ENCODE measurements around the gene EZH1.
"Not testable (repeated sequence)": the region's sequence is repeated elsewhere in the genome, so short reads cannot be mapped to it uniquely, and the experiment has no call there.

Gene EZH1

DNA sequence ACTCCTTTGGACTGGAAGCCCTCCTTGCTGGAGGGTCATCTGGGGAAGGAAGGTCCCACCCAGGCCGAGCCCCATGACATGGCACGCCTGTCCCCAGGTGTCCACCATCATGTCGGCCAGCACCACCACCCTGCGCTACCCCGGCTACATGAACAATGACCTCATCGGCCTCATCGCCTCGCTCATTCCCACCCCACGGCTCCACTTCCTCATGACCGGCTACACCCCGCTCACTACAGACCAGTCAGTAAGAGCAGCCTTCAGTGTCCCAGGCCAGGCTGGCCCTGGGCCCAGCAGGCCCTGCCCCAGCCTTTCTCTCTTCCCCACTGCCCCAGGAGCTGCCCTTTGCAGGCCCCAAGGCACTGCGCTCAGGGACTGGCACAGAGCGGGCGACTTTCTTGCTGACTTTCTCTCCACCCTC, 79.2 kb downstream of the EZH1 start:
- no peak overlapping the region for H3K4me3 ChIP-seq (ENCODE audit: low read depth, low read length)
- CTCF ChIA-PET = no interaction called here
- POLR2A ChIA-PET = interaction anchor here (0.9 to 1.3 kb wide), 2 partner anchors 11 to 112 kb away, joined by 3 read pairs; partner anchors contain the start of gene PLEKHH3
- TF ChIP-seq, protein P1, sequence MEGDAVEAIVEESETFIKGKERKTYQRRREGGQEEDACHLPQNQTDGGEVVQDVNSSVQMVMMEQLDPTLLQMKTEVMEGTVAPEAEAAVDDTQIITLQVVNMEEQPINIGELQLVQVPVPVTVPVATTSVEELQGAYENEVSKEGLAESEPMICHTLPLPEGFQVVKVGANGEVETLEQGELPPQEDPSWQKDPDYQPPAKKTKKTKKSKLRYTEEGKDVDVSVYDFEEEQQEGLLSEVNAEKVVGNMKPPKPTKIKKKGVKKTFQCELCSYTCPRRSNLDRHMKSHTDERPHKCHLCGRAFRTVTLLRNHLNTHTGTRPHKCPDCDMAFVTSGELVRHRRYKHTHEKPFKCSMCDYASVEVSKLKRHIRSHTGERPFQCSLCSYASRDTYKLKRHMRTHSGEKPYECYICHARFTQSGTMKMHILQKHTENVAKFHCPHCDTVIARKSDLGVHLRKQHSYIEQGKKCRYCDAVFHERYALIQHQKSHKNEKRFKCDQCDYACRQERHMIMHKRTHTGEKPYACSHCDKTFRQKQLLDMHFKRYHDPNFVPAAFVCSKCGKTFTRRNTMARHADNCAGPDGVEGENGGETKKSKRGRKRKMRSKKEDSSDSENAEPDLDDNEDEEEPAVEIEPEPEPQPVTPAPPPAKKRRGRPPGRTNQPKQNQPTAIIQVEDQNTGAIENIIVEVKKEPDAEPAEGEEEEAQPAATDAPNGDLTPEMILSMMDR (IDR thresholded peaks at IDR 0.05; ENCODE audit: insufficient read depth, low read length, missing control alignments) = no peak
- DNase-seq (ENCODE audit: low read depth, low spot score) = no peak

DNA sequence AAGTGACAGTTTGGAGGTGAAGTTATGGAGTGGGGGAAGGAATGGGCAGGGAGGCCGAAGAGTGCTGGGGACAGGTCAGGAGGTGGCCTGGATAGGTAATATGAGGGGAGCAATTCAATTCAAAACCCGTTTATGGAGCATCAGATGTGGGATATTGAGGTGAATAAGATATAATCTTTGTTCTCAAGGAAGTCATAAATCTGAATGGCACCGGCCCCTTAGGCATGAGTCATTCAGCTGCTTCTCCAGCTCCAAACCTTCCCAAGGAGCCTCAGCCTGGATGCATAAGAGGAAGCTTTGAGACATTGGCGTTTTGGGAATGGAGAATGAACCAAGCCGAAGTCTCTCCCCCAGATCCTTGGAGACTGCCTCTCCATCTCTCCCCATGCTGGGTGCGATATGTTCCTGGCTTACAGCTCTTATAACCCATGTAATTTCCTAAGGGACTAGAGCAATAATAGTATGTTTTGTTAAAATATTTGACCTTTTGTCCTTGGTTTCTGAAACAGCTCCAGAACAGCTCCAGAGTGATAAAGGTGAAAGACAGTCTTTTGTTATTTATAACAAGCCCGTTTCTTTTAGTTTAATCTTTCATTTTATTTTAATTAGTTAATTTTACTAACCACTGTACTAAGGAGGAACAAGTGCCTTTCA, 84.0 kb downstream of the EZH1 start:
- CTCF ChIA-PET = interaction anchor here (0.8 to 5.3 kb wide), 5 partner anchors 12 to 83 kb away, joined by 3 to 31 read pairs (median 11); partner anchors contain the start of genes CCR10, PLEKHH3 and PSMC3IP
- DNase-seq (ENCODE audit: low read depth, low spot score) = no peak
- TF ChIP-seq, protein P1 (IDR thresholded peaks at IDR 0.05; ENCODE audit: insufficient read depth, low read length, missing control alignments) = no peak
- POLR2A ChIA-PET = interaction anchor here (0.9 to 2.4 kb wide), 4 partner anchors 9 to 52 kb away, joined by 3 to 7 read pairs (median 5); partner anchors contain the start of gene PLEKHH3
- peak overlapping the region; percentile 28 for H3K4me3 ChIP-seq (ENCODE audit: low read depth, low read length)

DNA sequence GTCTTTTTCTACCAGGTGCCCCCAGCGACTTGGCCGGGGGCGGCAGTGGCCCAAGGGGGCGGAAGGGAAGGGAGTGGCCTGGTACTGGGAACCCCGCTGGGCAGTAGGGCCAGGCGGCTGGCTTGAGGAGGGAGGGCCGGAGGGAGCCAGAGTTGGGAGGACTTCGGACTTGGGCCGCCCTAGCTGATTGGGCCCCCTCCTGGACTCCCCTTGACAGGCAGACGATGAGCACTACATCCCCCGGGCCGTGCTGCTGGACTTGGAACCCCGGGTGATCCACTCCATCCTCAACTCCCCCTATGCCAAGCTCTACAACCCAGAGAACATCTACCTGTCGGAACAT, 84.9 kb downstream of the EZH1 start:
- not testable (repeated sequence) for DNase-seq (ENCODE audit: low read depth, low spot score)
- CTCF ChIA-PET = interaction anchor here (1.1 to 5.3 kb wide), 5 partner anchors 13 to 82 kb away, joined by 3 to 31 read pairs (median 11); partner anchors contain the start of genes PLEKHH3 and PSMC3IP
- peak overlapping the region; percentile 67 for H3K4me3 ChIP-seq (ENCODE audit: low read depth, low read length)
- POLR2A ChIA-PET = interaction anchor here (1.0 to 2.4 kb wide), 3 partner anchors 17 to 23 kb away, joined by 3 to 7 read pairs (median 5); partner anchors contain the start of gene PLEKHH3

DNA sequence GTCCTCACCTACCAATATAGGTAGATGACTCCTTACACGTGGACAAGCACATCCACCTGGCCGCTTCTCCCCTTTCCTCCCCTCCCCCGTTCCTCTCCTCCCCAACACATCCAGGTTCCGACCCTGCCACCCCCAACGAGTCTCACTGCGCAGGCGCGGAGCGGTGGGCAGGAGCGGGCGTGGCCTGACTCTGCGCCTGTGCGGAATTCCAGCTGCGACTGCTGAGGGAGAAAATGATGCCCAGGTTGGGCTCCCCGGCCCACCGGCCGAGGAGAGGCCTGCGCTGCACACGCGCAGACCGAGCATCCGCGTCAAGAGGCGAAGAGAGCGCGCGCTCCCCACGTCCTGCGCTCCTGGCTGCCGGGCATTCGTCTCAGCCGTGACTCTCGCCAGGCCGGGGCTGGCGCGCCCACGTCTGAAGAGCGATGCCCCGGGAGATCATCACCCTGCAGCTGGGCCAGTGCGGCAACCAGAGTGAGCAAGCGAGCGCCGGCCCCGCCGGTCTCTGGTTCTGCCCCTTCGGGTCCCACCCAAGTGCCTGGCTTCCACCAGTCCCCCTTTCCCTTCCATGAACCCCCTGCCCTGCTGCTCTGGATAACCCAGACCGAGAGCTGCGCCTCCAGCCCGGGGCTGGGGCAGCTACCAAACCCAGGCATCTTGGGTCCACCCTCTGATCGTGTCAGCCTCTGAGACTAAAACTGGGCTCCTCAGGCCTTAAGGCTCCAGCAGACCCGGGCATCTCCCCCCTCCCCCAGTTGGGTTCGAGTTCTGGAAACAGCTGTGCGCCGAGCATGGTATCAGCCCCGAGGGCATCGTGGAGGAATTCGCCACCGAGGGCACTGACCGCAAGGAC, 85.5 kb downstream of the EZH1 start, which contains the start of gene TUBG2:
Gene TUBG2 (plus strand): TSS at position 206 of the 853 bp plus-strand sequence. CDS start 220 bp downstream, at position 426.
- TF ChIP-seq, protein P1 (IDR thresholded peaks at IDR 0.05; ENCODE audit: insufficient read depth, low read length, missing control alignments) = no peak
- H3K4me3 ChIP-seq (ENCODE audit: low read depth, low read length) = peak within 1 kb of the TSS; percentile 67
- ChIA-PET CTCF (interaction anchor here (1.0 to 5.3 kb wide), 6 partner anchors 14 to 81 kb away, joined by 3 to 31 read pairs (median 10); partner anchors contain the start of genes PLEKHH3 and PSMC3IP), POLR2A (interaction anchor here (0.6 to 2.3 kb wide), 4 partner anchors 8 to 61 kb away, joined by 3 to 5 read pairs (median 4); no protein-coding TSS in a partner anchor)
- no peak for DNase-seq (ENCODE audit: low read depth, low spot score)

DNA sequence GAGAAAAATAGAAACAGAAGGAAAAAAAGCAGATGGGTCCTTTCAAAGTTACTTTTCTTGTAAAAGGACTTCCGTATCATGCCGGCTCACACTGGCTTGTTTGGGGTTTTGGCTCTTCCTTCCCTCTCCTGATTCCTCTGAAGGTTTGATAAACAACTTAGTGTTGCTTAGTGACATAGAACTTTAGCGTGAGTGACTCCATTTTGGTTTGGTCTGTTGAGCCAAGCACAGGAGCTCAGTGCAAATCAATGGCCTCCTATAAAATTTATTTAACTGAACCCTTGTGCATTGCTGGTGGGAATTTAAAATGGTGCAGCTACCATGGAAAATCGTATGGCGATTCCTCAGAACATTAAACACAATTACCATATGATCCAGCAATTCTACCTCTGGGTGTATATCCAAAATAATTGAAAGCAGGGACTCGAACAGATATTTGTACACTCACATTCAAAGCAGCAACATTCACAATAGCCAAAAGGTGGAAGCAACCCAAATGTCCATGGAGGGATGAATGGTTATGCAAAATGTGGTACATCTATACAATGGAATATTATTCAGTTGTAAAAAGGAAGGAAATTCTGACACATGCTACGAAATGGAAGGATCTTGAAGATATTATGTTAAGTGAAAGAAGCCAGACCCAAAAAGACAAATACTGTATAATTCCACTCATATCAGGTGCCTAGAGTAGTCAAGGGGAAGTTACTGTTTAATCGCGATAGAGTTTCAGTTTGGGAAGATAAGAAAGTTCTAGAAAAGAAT, 86.8 kb downstream of the EZH1 start:
- POLR2A ChIA-PET = no interaction called here
- TF ChIP-seq, protein P1 (IDR thresholded peaks at IDR 0.05; ENCODE audit: insufficient read depth, low read length, missing control alignments) = no peak
- CTCF ChIA-PET = interaction anchor here (1.9 to 2.0 kb wide), 2 partner anchors 18 to 21 kb away, joined by 8 to 11 read pairs; partner anchors contain the start of gene PLEKHH3
- no peak for DNase-seq (ENCODE audit: low read depth, low spot score)
- no peak overlapping the region for H3K4me3 ChIP-seq (ENCODE audit: low read depth, low read length)

DNA sequence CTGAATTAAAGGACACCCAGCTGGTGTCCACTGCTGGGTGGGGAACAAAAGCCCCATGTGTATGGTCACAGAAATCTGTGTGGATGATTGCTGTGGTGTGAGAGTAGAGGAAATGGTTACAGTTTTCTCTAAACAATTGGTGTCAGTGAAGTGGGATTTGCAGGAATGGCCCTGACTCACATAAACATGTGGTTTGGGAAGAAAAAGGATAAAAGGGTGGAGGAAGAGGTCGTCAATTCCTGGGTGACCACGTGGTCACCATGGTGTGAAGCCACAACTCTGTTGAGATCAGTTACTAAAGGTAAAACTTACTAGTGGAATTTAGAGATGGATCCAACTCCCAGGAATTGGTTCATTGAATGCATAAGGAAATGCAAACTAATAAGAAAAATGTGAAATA, 89.3 kb downstream of the EZH1 start:
- TF ChIP-seq, protein P1 (IDR thresholded peaks at IDR 0.05; ENCODE audit: insufficient read depth, low read length, missing control alignments) = no peak
- ChIA-PET CTCF (interaction anchor here (0.8 to 1.8 kb wide), 3 partner anchors 9 to 77 kb away, joined by 3 to 6 read pairs (median 5); no protein-coding TSS in a partner anchor), POLR2A (no interaction called here)
- no peak for DNase-seq (ENCODE audit: low read depth, low spot score)
- no peak overlapping the region for H3K4me3 ChIP-seq (ENCODE audit: low read depth, low read length)

Data from AG04449 (cell line).